DMS79 treated with DMSO at 0.1 percent for 48 hours (cell line): ENCODE data around the gene POTEM.
"Not testable (repeated sequence)": the region's sequence is repeated elsewhere in the genome, so short reads cannot be mapped to it uniquely, and the experiment has no call there.

Source experiments
- DNase-seq: peaks from one replicate; lab custom pipeline; 2025; lab: John Stamatoyannopoulos, UW

The POTEM gene

DNA sequence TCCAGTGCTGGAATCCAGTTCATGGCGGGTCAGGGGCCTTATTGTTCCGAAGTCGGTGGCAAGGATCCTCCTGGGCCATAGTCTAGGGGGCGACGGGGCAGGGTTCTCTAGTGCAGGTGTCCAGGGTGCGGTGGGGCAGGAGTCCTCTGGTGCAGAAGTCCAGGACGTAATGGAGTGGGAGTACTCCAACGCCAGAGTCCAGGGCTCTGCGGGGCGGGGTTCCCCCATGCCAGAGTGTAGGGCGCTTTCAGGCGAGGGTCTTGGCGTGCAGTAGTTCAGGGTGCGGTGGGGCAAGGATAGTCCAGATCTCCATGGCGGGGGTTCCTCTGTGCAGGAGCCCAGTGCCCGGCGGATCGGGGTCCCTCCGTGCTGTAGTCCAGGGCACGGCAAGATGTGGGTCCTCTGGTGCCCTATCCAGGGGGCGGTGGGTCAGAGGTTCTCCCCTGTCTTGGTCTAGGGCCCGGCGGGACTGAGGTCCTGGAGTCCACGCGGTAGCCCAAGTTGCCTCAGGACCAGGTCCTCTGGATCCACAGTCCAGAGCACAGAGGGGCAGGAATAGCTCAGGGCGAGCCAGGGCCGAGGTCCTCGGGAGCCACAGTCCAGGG, 70.9 kb downstream of the POTEM start:
- DNase-seq: not testable (repeated sequence)

DNA sequence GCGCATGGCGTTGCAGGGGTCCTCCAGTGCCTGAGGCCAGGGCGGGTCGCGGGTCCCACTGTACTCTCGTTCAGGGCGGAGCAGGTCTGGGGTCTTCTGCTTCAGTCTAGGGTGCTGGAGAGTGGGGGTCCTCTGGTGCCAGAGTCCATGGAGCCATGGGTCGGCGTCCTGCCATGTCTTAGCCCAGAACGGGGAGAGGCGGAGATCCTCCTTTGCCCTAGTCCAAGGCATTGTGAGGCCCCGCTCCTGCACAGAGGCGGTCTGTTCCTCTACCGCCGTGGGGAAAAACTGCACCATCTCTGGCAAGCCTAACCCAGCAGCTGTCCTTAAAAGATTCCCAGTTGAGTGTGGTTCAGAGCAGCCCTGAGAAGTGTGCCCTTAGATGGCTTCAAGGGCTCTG, 71.6 kb downstream of the POTEM start:
- DNase-seq: not testable (repeated sequence)

DNA sequence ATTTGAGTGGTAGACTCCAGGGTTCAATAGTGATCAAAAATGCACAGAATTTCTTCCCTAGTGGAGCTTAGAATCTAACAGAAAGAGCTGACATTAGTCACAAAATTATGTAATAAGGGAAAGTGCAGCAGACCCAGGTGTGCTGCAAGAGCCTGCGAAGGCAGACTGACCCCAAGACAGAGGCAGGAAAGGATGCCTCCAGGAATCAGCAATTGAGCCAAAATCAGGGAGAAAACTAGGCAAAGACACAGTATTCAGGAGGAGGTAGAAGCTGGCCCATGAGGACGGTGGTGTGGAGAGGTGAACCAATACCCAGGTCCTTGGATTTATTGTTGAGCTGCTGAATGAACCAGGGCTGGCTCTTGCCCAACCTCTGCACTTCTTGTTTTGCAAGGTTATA, 76.2 kb downstream of the POTEM start:
- DNase-seq: not testable (repeated sequence)
